HepG2 (cell line): ENCODE measurements around the gene KCNF1. TPM values are rescaled to one million over a fixed set of nuclear protein-coding genes. Genes with fewer than 3 reads are reported as not detected.

Source experiments
- ATAC-seq: fragments of 200-7000 bp; cut with Tn5 transposase; 3 replicates; pipeline ENCODE4 v1.9.1; 2020; ENCODE audit warnings: mild to moderate bottlenecking, moderate library complexity
- BruUV-seq: library from RNA; stranded (reverse); fragments of 400-500 nt; replicated peaks from 2 replicates; lab custom pipeline; 2021; lab: Mats Ljungman, UMichigan
- CTCF ChIA-PET: fragments of 300-600 bp; formaldehyde crosslinking; extraction: SDS; loops from one replicate; lab custom pipeline; 2021; ENCODE audit warnings: low total read pairs, inconsistent platforms, low intra/inter-chr PET ratio; lab: Yijun Ruan, JAX
- POLR2A ChIA-PET: fragments of 350-600 bp; sonication (Branson Sonifier 250); formaldehyde crosslinking; loops from one replicate; lab custom pipeline; 2020; ENCODE audit warnings: antibody characterized with exemption, inconsistent platforms; lab: Yijun Ruan, JAX
- DNase-seq: peaks from one replicate; pipeline ENCODE4 v3.0.0-alpha.2; 2015; ENCODE audit warnings: low spot score
- FAIRE-seq: peaks from 3 replicates; lab custom pipeline; 2011; peaks lifted over from hg19 to GRCh38; lab: Jason Lieb, UNC
- H2AFZ ChIP-seq: one replicate; pipeline ENCODE4 v1.6.1; 2011; ENCODE audit warnings: low read length, inconsistent platforms
- H3K27ac ChIP-seq: fragments of 300-600 bp; 3 replicates; pipeline ENCODE4 v1.8.0; 2011; ENCODE audit warnings: mixed run types, mild to moderate bottlenecking, mixed read lengths, low read length, inconsistent platforms; ENCODE audit not compliant: insufficient read depth; ENCODE audit errors: extremely low read length
- H3K27me3 ChIP-seq, 2 experiments: fragments of 200-600 bp in 1 of 2; 2 replicates in 1 of 2; 3 replicates in 1 of 2; pipeline versions ENCODE4 v1.6.0 to v1.8.0; 2011; ENCODE audit warnings: low read length in 2 of 2, mild to moderate bottlenecking in 2 of 2, moderate library complexity in 2 of 2, inconsistent platforms in 1 of 2; ENCODE audit not compliant: insufficient read depth in 2 of 2, control insufficient read depth in 1 of 2
- H3K36me3 ChIP-seq, 2 experiments: fragments of 200-600 bp in 1 of 2; replicated peaks in 1 of 2; 2 replicates in 1 of 2; 3 replicates in 1 of 2; pipeline versions ENCODE4 v1.5.1 to v1.8.0; 2011; ENCODE audit warnings: low read length in 2 of 2, inconsistent platforms in 1 of 2; ENCODE audit not compliant: insufficient read depth in 2 of 2, control insufficient read depth in 1 of 2
- H3K4me1 ChIP-seq: 2 replicates; pipeline ENCODE4 v1.5.1; 2012; ENCODE audit warnings: low read length, inconsistent platforms; ENCODE audit not compliant: insufficient read depth
- H3K4me2 ChIP-seq: 2 replicates; pipeline ENCODE4 v1.6.0; 2011; ENCODE audit warnings: low read depth, low read length, inconsistent platforms
- H3K4me3 ChIP-seq, 3 experiments: fragments of 200-600 bp in 1 of 3; sonication (generic), shearing (Covaris generic) in 1 of 3; replicated peaks in 1 of 3; 2 replicates each; pipeline ENCODE4 v1.5.1; 2011 to 2016; ENCODE audit warnings: low read length in 3 of 3, inconsistent platforms in 2 of 3, low read depth in 2 of 3, mild to moderate bottlenecking in 2 of 3, control low read depth in 1 of 3, mixed read lengths in 1 of 3; ENCODE audit not compliant: insufficient read depth in 1 of 3
- H3K79me2 ChIP-seq: one replicate; pipeline ENCODE4 v1.6.1; 2011; ENCODE audit warnings: low read length, inconsistent platforms; ENCODE audit not compliant: insufficient read depth
- H3K9ac ChIP-seq: 2 replicates; pipeline ENCODE4 v1.6.0; 2011; ENCODE audit warnings: mild to moderate bottlenecking, low read depth, low read length, inconsistent platforms; ENCODE audit not compliant: insufficient read depth
- H3K9me3 ChIP-seq: 2 replicates; pipeline ENCODE4 v1.5.1; 2012; ENCODE audit warnings: mild to moderate bottlenecking, low read length
- H4K20me1 ChIP-seq: 2 replicates; pipeline ENCODE4 v1.6.0; 2011; ENCODE audit warnings: inconsistent platforms, mild to moderate bottlenecking, low read length, moderate library complexity; ENCODE audit not compliant: insufficient read depth
- FLYWCH1 ChIP-seq: sonication (generic); formaldehyde crosslinking; IDR thresholded peaks from 2 replicates; pipeline ENCODE4 v1.8.1; 2023; ENCODE audit warnings: mild to moderate bottlenecking, missing genetic modification reagents
- PCBP1 ChIP-seq: fragments of 200-400 bp; formaldehyde crosslinking; IDR thresholded peaks from 2 replicates; pipeline ENCODE4 v1.6.1; 2017; ENCODE audit warnings: mild to moderate bottlenecking, low read depth, low read length, borderline replicate concordance
- PHF21A ChIP-seq: sonication (generic); formaldehyde crosslinking; IDR thresholded peaks from 2 replicates; pipeline ENCODE4 v1.5.0; 2020; ENCODE audit warnings: mild to moderate bottlenecking, missing genetic modification reagents
- SMC3 ChIP-seq: IDR thresholded peaks from 2 replicates; pipeline ENCODE4 v1.6.1; 2011; ENCODE audit warnings: low read length, improper control_type of control experiment
- ZNF616 ChIP-seq: sonication (generic); formaldehyde crosslinking; IDR thresholded peaks from 2 replicates; pipeline ENCODE4 v1.5.0; 2020; ENCODE audit warnings: low read depth, mild to moderate bottlenecking, missing genetic modification reagents
- ZNF670 ChIP-seq: sonication (generic); formaldehyde crosslinking; IDR thresholded peaks from 2 replicates; pipeline ENCODE4 v1.8.0; 2022; ENCODE audit warnings: mild to moderate bottlenecking, missing genetic modification reagents, borderline replicate concordance
- ZSCAN30 ChIP-seq: sonication (generic); formaldehyde crosslinking; IDR thresholded peaks from 2 replicates; pipeline ENCODE4 v1.5.0; 2020; ENCODE audit warnings: mild to moderate bottlenecking, missing genetic modification reagents
- WGBS: methylation state at CpG from one replicate; pipeline ENCODE4 v1.1.6; 2017; ENCODE audit warnings: low lambda C conversion rate; 5-methylcytosine and 5-hydroxymethylcytosine counted together
- in situ Hi-C: cut with HindIII; loops from 2 replicates; pipeline ENCODE4 v1.10.0; 2017; ENCODE audit warnings: low pct_unique_long_range_greater_than_20kb; ENCODE audit not compliant: extremely low pct_ligation_motif_present
- intact Hi-C: fragments of 100-400 bp; cut with micrococcal nuclease; formaldehyde crosslinking; loops from one replicate; pipeline ENCODE4 v1.10.0; 2022; ENCODE audit not compliant: unreplicated experiment
- polyA plus RNA-seq, 8 experiments: library from polyadenylated mRNA; depleted of rRNA in 3 of 8; stranded (reverse) in 7 of 8; unstranded in 1 of 8; fragments of >200 nt; fragmentation: Illumina TruSeq in 4 of 8; extraction: Trizol in 4 of 8; gene quantifications; 2 replicates each; pipeline versions ENCODE4 v1.2.1 to v1.2.3, GENCODE V29; 2011 to 2016; ENCODE audit warnings: low read depth in 4 of 8, missing spikeins in 1 of 8, mixed read lengths in 1 of 8; ENCODE audit not compliant: insufficient read depth in 1 of 8
- total RNA-seq, 5 experiments: library from RNA; depleted of rRNA; stranded (reverse); fragments of >200 nt; fragmentation: Illumina TruSeq; extraction: Trizol; gene quantifications; 2 replicates each; pipeline ENCODE4 v1.2.3, GENCODE V29; 2016; ENCODE audit warnings: low read depth in 1 of 5
- TF ChIP-seq, protein P1 (sequence below): sonication (generic); formaldehyde crosslinking; IDR thresholded peaks from 2 replicates; pipeline ENCODE4 v1.4.0; 2020; ENCODE audit warnings: missing genetic modification reagents
- TF ChIP-seq, protein P2 (sequence below): sonication (generic); formaldehyde crosslinking; IDR thresholded peaks from 2 replicates; pipeline ENCODE4 v1.5.1; 2020; ENCODE audit warnings: mild to moderate bottlenecking, moderate library complexity, missing genetic modification reagents
- TF ChIP-seq, protein P3 (sequence below): sonication (generic); formaldehyde crosslinking; IDR thresholded peaks from 2 replicates; pipeline ENCODE4 v1.5.0; 2020; ENCODE audit warnings: missing genetic modification reagents
- TF ChIP-seq, protein P4 (sequence below): sonication (generic); formaldehyde crosslinking; IDR thresholded peaks from 2 replicates; pipeline ENCODE4 v1.4.0; 2020; ENCODE audit warnings: missing genetic modification reagents
- TF ChIP-seq, protein P5 (sequence below): sonication (generic); formaldehyde crosslinking; conservative IDR thresholded peaks from 2 replicates; pipeline ENCODE4 v1.8.1; 2023; ENCODE audit warnings: missing genetic modification reagents
- TF ChIP-seq, protein P6 (sequence below): sonication (generic); formaldehyde crosslinking; IDR thresholded peaks from 2 replicates; pipeline ENCODE4 v1.4.0; 2020; ENCODE audit warnings: missing genetic modification reagents, borderline replicate concordance

KCNF1 gene
- total and polyA plus RNA-seq, 2 of the 13 experiments (the other 11 are each of a cell fraction or from before 2014, with no cell fraction given), result 0.09 to 0.12 TPM

DNA sequence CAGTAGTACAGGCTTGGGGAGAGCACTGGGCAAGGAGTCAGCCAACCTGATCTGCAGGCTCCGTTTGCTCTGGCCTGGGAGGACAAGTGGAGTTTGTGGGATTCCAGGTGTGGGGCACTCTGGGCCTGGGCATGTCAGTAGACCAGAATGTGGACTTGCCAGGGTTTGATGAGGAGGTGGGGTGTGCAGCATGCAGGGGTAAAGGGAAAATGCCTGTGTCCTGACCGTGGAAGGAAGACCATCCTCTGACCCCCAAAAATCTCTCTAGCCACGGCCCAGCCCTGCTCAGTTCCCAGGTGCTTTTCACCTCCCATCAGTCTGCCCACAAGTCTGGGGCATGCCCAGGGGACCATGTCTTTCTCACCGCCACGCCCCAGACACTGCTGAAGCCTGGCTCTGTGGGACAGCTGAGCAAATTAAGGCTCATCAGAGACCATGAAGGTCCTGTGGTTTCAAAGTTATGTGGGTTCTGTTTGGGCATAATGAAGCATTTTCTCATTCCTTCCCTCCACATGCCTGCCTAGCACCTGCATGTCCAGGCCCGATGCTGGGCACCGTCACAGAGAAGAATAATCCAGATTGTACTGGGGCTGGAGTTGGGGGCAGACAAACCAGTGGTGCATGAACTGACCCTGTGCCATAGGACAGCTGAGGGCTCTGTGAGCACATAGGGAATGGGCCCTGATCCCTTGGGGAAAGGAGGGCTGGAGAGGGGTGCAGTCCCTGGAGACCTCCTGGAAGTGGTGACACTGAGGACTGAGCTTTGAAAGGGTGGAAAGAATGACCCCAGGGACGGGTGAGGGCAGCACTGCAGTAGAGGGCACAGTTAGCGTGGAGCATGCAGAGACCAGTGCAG, 6.5 kb upstream of the KCNF1 start:
- no peak overlapping the region for H3K4me2 ChIP-seq
- WGBS, result 34% methylated on average over 8 of the region's 9 CpGs
- no peaks in the 10 kb centered on the region for H3K36me3 ChIP-seq
- FAIRE-seq (no peak), DNase-seq (no peak), ATAC-seq (no peak)
- no peak overlapping the region for H2AFZ ChIP-seq
- peaks cover 0 to 15% of the 10 kb centered on the region in 2 experiments; a peak in 2 of 5 replicates for H3K27me3 ChIP-seq
- H4K20me1 ChIP-seq, result no peaks in the 10 kb centered on the region
- intact Hi-C loops (no loop called here), in situ Hi-C loops (loop anchor here (10.0 kb wide), 1 partner anchor 220 kb away; no protein-coding TSS in a partner anchor)
- POLR2A ChIA-PET, result no interaction called here
- H3K4me3 ChIP-seq, result no peak overlapping the region
- peaks cover 6% of the 10 kb centered on the region; the same call in 1 of the 2 replicates for H3K4me1 ChIP-seq
- CTCF ChIA-PET, result no interaction called here
- TF ChIP-seq, protein P1, sequence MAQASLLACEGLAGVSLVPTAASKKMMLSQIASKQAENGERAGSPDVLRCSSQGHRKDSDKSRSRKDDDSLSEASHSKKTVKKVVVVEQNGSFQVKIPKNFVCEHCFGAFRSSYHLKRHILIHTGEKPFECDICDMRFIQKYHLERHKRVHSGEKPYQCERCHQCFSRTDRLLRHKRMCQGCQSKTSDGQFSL (CRISPR knock-in tag), result no peak
- TF ChIP-seq ZNF616 (no peak), SMC3 (no peak), ZSCAN30 (CRISPR knock-in tag) (no peak), PHF21A (CRISPR knock-in tag) (no peak), FLYWCH1 (CRISPR knock-in tag) (no peak), ZNF670 (no peak), PCBP1 (no peak)
- TF ChIP-seq, protein P2, sequence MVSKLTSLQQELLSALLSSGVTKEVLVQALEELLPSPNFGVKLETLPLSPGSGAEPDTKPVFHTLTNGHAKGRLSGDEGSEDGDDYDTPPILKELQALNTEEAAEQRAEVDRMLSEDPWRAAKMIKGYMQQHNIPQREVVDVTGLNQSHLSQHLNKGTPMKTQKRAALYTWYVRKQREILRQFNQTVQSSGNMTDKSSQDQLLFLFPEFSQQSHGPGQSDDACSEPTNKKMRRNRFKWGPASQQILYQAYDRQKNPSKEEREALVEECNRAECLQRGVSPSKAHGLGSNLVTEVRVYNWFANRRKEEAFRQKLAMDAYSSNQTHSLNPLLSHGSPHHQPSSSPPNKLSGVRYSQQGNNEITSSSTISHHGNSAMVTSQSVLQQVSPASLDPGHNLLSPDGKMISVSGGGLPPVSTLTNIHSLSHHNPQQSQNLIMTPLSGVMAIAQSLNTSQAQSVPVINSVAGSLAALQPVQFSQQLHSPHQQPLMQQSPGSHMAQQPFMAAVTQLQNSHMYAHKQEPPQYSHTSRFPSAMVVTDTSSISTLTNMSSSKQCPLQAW, result no peak
- TF ChIP-seq, protein P3, sequence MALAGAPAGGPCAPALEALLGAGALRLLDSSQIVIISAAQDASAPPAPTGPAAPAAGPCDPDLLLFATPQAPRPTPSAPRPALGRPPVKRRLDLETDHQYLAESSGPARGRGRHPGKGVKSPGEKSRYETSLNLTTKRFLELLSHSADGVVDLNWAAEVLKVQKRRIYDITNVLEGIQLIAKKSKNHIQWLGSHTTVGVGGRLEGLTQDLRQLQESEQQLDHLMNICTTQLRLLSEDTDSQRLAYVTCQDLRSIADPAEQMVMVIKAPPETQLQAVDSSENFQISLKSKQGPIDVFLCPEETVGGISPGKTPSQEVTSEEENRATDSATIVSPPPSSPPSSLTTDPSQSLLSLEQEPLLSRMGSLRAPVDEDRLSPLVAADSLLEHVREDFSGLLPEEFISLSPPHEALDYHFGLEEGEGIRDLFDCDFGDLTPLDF (CRISPR knock-in tag), result no peak
- TF ChIP-seq, protein P4, sequence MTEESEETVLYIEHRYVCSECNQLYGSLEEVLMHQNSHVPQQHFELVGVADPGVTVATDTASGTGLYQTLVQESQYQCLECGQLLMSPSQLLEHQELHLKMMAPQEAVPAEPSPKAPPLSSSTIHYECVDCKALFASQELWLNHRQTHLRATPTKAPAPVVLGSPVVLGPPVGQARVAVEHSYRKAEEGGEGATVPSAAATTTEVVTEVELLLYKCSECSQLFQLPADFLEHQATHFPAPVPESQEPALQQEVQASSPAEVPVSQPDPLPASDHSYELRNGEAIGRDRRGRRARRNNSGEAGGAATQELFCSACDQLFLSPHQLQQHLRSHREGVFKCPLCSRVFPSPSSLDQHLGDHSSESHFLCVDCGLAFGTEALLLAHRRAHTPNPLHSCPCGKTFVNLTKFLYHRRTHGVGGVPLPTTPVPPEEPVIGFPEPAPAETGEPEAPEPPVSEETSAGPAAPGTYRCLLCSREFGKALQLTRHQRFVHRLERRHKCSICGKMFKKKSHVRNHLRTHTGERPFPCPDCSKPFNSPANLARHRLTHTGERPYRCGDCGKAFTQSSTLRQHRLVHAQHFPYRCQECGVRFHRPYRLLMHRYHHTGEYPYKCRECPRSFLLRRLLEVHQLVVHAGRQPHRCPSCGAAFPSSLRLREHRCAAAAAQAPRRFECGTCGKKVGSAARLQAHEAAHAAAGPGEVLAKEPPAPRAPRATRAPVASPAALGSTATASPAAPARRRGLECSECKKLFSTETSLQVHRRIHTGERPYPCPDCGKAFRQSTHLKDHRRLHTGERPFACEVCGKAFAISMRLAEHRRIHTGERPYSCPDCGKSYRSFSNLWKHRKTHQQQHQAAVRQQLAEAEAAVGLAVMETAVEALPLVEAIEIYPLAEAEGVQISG (CRISPR knock-in tag), result no peak
- TF ChIP-seq, protein P5, sequence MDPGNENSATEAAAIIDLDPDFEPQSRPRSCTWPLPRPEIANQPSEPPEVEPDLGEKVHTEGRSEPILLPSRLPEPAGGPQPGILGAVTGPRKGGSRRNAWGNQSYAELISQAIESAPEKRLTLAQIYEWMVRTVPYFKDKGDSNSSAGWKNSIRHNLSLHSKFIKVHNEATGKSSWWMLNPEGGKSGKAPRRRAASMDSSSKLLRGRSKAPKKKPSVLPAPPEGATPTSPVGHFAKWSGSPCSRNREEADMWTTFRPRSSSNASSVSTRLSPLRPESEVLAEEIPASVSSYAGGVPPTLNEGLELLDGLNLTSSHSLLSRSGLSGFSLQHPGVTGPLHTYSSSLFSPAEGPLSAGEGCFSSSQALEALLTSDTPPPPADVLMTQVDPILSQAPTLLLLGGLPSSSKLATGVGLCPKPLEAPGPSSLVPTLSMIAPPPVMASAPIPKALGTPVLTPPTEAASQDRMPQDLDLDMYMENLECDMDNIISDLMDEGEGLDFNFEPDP, result no peak
- TF ChIP-seq, protein P6, sequence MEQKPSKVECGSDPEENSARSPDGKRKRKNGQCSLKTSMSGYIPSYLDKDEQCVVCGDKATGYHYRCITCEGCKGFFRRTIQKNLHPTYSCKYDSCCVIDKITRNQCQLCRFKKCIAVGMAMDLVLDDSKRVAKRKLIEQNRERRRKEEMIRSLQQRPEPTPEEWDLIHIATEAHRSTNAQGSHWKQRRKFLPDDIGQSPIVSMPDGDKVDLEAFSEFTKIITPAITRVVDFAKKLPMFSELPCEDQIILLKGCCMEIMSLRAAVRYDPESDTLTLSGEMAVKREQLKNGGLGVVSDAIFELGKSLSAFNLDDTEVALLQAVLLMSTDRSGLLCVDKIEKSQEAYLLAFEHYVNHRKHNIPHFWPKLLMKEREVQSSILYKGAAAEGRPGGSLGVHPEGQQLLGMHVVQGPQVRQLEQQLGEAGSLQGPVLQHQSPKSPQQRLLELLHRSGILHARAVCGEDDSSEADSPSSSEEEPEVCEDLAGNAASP, result no peak
- no peak overlapping the region for H3K27ac ChIP-seq
- no peaks in the 10 kb centered on the region for H3K9me3 ChIP-seq
- no peaks in the 10 kb centered on the region for H3K79me2 ChIP-seq
- H3K9ac ChIP-seq, result no peak overlapping the region
- BruUV-seq, result no TSS peak
